K562 (cell line): Measurements from ENCODE around the gene GVQW3.

Experiments
- BDP1 ChIP-seq: IDR thresholded peaks from 3 replicates; pipeline ENCODE4 v1.6.1; 2011; ENCODE audit not compliant: insufficient read length, insufficient read depth
- CBX3 ChIP-seq, 2 experiments: IDR thresholded peaks; 1 replicate in 1 of 2; 2 replicates in 1 of 2; pipeline ENCODE4 v1.6.1; 2012; ENCODE audit warnings: inconsistent platforms in 2 of 2, low read length in 2 of 2, borderline replicate concordance in 1 of 2, control low read depth in 1 of 2
- CTCF ChIP-seq, 3 experiments: IDR thresholded peaks in 2 of 3; conservative IDR thresholded peaks in 1 of 3; 2 replicates each; pipeline ENCODE4 v1.5.1; 2011 to 2012; ENCODE audit warnings: low read length in 3 of 3, mild to moderate bottlenecking in 3 of 3, control low read depth in 2 of 3, improper control_type of control experiment in 1 of 3, inconsistent platforms in 1 of 3, low read depth in 1 of 3, mixed read lengths in 1 of 3, moderate library complexity in 1 of 3; ENCODE audit not compliant: insufficient read depth in 2 of 3
- DPF2 ChIP-seq: fragments of 450-650 bp; IDR thresholded peaks from 2 replicates; pipeline ENCODE4 v1.6.1; 2016
- MYC ChIP-seq, 2 experiments: fragments of 250-450 bp in 1 of 2; sonication (Bioruptor Pico) in 1 of 2; IDR thresholded peaks; 2 replicates each; pipeline versions ENCODE4 v1.5.1 to v1.6.1; 2012 to 2021; ENCODE audit warnings: low read depth in 2 of 2, borderline replicate concordance in 1 of 2, improper control_type of control experiment in 1 of 2, low read length in 1 of 2, mild to moderate bottlenecking in 1 of 2, moderate library complexity in 1 of 2
- NEUROD1 ChIP-seq: fragments of 150-350 bp; IDR thresholded peaks from 2 replicates; pipeline ENCODE4 v1.6.1; 2014; ENCODE audit warnings: borderline replicate concordance, low read length, low read depth; ENCODE audit not compliant: partially characterized antibody
- RBBP5 ChIP-seq: fragments of 200-600 bp; sonication (generic); IDR thresholded peaks from 2 replicates; pipeline ENCODE4 v1.6.1; 2012; ENCODE audit warnings: borderline replicate concordance, mild to moderate bottlenecking, low read length, control low read depth, inconsistent platforms; ENCODE audit not compliant: insufficient read depth, poor library complexity, severe bottlenecking
- SMC3 ChIP-seq: conservative IDR thresholded peaks from 2 replicates; pipeline ENCODE4 v1.6.1; 2011; ENCODE audit warnings: low read depth, low read length, improper control_type of control experiment; ENCODE audit not compliant: insufficient read depth

GRCh38 chr11:76392870-76393269, 11.7 kb downstream of the GVQW3 start:
- TF ChIP-seq CTCF (IDR thresholded peaks at IDR 0.05 in 2 of 3, conservative IDR thresholded peaks at IDR 0.05 in 1 of 3; ENCODE audit: insufficient read depth in 2 of 3, low read depth in 1 of 3, low read length in 3 of 3) (no peak), SMC3 (no peak), BDP1 (no peak), RBBP5 (no peak), NEUROD1 (no peak), MYC (IDR thresholded peaks at IDR 0.05; ENCODE audit: low read depth, low read length) (no peak), MYC (CRISPR knock-in tag; IDR thresholded peaks at IDR 0.05; ENCODE audit: borderline replicate concordance, low read depth) (no peak), DPF2 (no peak), CBX3 (IDR thresholded peaks at IDR 0.05; ENCODE audit: borderline replicate concordance in 1 of 2, low read length in 2 of 2) (no peak)
